Measurements from ENCODE around the gene AK9. TPM values are rescaled to one million over a fixed set of nuclear protein-coding genes. Genes with fewer than 3 reads are reported as not detected.

AK9 gene
- total and polyA plus RNA-seq, 2 of the 8 experiments (the other 6 are each of a cell fraction or from before 2014, with no cell fraction given), result 1.8 to 2.2 TPM

- no peak overlapping the region for H2AK5ac ChIP-seq (ENCODE audit: low read depth, low read length)
- no peak overlapping the region for H2BK120ac ChIP-seq (replicated peaks; ENCODE audit: low read depth, low read length)
- H4K5ac ChIP-seq (ENCODE audit: insufficient read length, low read depth, low read length), result no peak overlapping the region
- peaks cover 0 to 36% of the 10 kb centered on the region in 2 experiments; a peak in 3 of 4 replicates for H3K79me2 ChIP-seq (ENCODE audit: control insufficient read depth in 1 of 2, insufficient read depth in 2 of 2, low read length in 2 of 2)
- no peak overlapping the region for H3K56ac ChIP-seq (replicated peaks; ENCODE audit: insufficient read length, low read depth, low read length)
- H3K27me3 ChIP-seq (replicated peaks in 1 of 4; ENCODE audit: control insufficient read depth in 3 of 4, extremely low read depth in 1 of 4, insufficient read depth in 3 of 4, low read length in 3 of 4), result no peaks in the 10 kb centered on the region
- no peak overlapping the region for H3K27ac ChIP-seq (ENCODE audit: low read depth, low read length)
- H2BK5ac ChIP-seq (ENCODE audit: low read depth, low read length), result no peak overlapping the region
- H3K9me3 ChIP-seq (ENCODE audit: insufficient read depth in 2 of 2, low read depth in 1 of 2, low read length in 1 of 2), result no peaks in the 10 kb centered on the region
- peaks cover 18 to 96% (median 66%) of the 10 kb centered on the region in 4 experiments for H3K36me3 ChIP-seq (ENCODE audit: control insufficient read depth in 2 of 4, insufficient read depth in 4 of 4, low read length in 3 of 4)
- no peak overlapping the region for H3K23ac ChIP-seq (ENCODE audit: insufficient read length)
- FAIRE-seq (no peak), DNase-seq (ENCODE audit: low read depth in 1 of 2, low spot score in 2 of 2) (peak in 1 of 2 experiments; percentile 28)
- ChIA-PET CTCF (ENCODE audit: partially characterized antibody) (interaction anchor here (1.0 kb wide), 2 partner anchors 19 to 29 kb away, joined by 3 read pairs; no protein-coding TSS in a partner anchor), POLR2A (ENCODE audit: partially characterized antibody) (interaction anchor here (0.6 kb wide), 1 partner anchor 472 kb away, joined by 3 read pairs; no protein-coding TSS in a partner anchor)
- no peak overlapping the region for H2BK20ac ChIP-seq (ENCODE audit: low read length)
- no peak overlapping the region for H2AFZ ChIP-seq (ENCODE audit: low read length)
- H3K14ac ChIP-seq (ENCODE audit: insufficient read length), result no peak overlapping the region
- no peak overlapping the region for H2BK15ac ChIP-seq (ENCODE audit: low read length)
- H3K18ac ChIP-seq (ENCODE audit: extremely low read depth, low read length), result no peak overlapping the region
- no peak overlapping the region for H4K8ac ChIP-seq (ENCODE audit: extremely low read depth, insufficient read depth, low read length)
- no peak overlapping the region for H4K91ac ChIP-seq (replicated peaks; ENCODE audit: insufficient read length, low read length)
- 93% methylated on average over 9 of the region's 9 CpGs; no CpG with 5 or more reads in 1 of the 2 experiments for WGBS, 2 experiments (ENCODE audit: extremely low coverage in 1 of 2, insufficient coverage in 1 of 2, insufficient read length in 1 of 2, insufficient replicate concordance in 2 of 2, low coverage in 1 of 2, low lambda C conversion rate in 2 of 2, missing lambda C conversion rate in 1 of 2)
- no peak overlapping the region for H2BK12ac ChIP-seq (ENCODE audit: low read depth, low read length)
- no peaks in the 10 kb centered on the region for H3K23me2 ChIP-seq (ENCODE audit: low read depth, low read length)
- no peak overlapping the region; a peak in 1 of 7 replicates for H3K9ac ChIP-seq (replicated peaks in 1 of 4; ENCODE audit: extremely low read depth in 1 of 4, low read depth in 3 of 4, low read length in 3 of 4)
- peaks cover 4 to 31% of the 10 kb centered on the region in 2 experiments for H4K20me1 ChIP-seq (replicated peaks in 1 of 2; ENCODE audit: control insufficient read depth in 1 of 2, insufficient read depth in 2 of 2, low read length in 2 of 2)
- H3K4ac ChIP-seq (replicated peaks; ENCODE audit: insufficient read length, low read depth, low read length), result no peak overlapping the region
- H3K4me2 ChIP-seq (ENCODE audit: insufficient read depth in 1 of 2, low read depth in 2 of 2, low read length in 2 of 2), result no peak overlapping the region
- H3K79me1 ChIP-seq (ENCODE audit: low read depth, low read length), result peaks cover 17% of the 10 kb centered on the region
- peaks cover 0 to 1% (median 0%) of the 10 kb centered on the region in 4 experiments; a peak in 1 of 7 replicates for H3K4me1 ChIP-seq (replicated peaks in 1 of 4; ENCODE audit: control insufficient read depth in 3 of 4, insufficient read depth in 4 of 4, low read length in 3 of 4)
- H3K4me3 ChIP-seq (ENCODE audit: extremely low read depth in 1 of 4, insufficient read depth in 2 of 4, low read depth in 3 of 4, low read length in 4 of 4), result no peak overlapping the region
- TF ChIP-seq CREB1 (IDR thresholded peaks at IDR 0.05) (no peak), SP1 (IDR thresholded peaks at IDR 0.05; ENCODE audit: low read depth, low read length) (no peak), HDAC2 (IDR thresholded peaks at IDR 0.05; ENCODE audit: borderline replicate concordance in 1 of 2, low read depth in 2 of 2, low read length in 2 of 2) (no peak), TAF1 (IDR thresholded peaks at IDR 0.05; ENCODE audit: low read depth, low read length) (no peak), CTBP2 (IDR thresholded peaks at IDR 0.05; ENCODE audit: borderline replicate concordance, insufficient read depth, insufficient read length, low read length) (no peak), TBP (IDR thresholded peaks at IDR 0.05; ENCODE audit: low read depth, low read length) (no peak), HDAC6 (IDR thresholded peaks at IDR 0.05; ENCODE audit: low read depth, low read length) (no peak), CEBPB (IDR thresholded peaks at IDR 0.05; ENCODE audit: low read depth, low read length) (no peak), SP4 (IDR thresholded peaks at IDR 0.05; ENCODE audit: low read length) (no peak)
- TF ChIP-seq, protein P1, sequence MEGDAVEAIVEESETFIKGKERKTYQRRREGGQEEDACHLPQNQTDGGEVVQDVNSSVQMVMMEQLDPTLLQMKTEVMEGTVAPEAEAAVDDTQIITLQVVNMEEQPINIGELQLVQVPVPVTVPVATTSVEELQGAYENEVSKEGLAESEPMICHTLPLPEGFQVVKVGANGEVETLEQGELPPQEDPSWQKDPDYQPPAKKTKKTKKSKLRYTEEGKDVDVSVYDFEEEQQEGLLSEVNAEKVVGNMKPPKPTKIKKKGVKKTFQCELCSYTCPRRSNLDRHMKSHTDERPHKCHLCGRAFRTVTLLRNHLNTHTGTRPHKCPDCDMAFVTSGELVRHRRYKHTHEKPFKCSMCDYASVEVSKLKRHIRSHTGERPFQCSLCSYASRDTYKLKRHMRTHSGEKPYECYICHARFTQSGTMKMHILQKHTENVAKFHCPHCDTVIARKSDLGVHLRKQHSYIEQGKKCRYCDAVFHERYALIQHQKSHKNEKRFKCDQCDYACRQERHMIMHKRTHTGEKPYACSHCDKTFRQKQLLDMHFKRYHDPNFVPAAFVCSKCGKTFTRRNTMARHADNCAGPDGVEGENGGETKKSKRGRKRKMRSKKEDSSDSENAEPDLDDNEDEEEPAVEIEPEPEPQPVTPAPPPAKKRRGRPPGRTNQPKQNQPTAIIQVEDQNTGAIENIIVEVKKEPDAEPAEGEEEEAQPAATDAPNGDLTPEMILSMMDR (IDR thresholded peaks at IDR 0.05; ENCODE audit: control extremely low read depth in 1 of 3, insufficient read depth in 1 of 3, low read depth in 1 of 3, low read length in 3 of 3), result no peak
Measured at GRCh38 chr6:109472132-109472995, 218.6 kb downstream of the AK9 start.
